ENCODE results near the gene GPR153.

Gene GPR153

DNA sequence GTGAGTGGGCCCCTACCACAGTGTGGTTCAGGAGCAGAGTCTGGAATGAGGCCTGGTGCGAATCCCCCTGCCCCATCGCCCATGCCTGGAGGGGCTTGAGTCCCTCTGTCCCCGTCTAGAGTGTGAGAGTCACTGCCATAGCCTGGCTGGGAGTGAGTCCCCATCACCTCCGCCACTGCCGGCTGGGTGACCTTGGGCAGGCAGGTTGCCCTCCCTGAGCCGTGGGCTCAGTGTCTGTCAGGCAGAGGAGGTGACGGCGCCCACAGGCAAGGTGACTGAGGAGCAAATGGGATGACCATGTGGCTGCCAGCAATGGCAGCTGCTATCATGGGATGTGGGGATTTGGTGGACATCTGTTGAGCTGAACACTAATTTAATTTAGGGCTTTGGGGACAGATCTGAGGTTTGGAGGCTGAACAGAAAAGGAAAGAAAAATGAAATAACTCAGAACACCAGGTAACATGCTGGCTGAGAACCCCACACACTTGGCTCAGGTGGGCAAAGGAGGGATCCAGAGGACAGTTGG lies 38.1 kb upstream of the GPR153 start:
- Histone ChIP-seq H3K9me3 (ENCODE audit: control insufficient read depth in 1 of 2, low read length in 2 of 2) (no peaks in the 10 kb centered on the region), H3K4me1 (ENCODE audit: control insufficient read depth in 1 of 2, insufficient read depth in 2 of 2, low read length in 2 of 2) (no peaks in the 10 kb centered on the region), H3K27ac (ENCODE audit: low read length) (no peak overlapping the region), H3K4me3 (ENCODE audit: low read depth in 1 of 2, low read length in 2 of 2) (no peak overlapping the region), H3K36me3 (ENCODE audit: control insufficient read depth in 1 of 2, insufficient read depth in 2 of 2, low read length in 2 of 2) (peaks cover under 1 to 8% of the 10 kb centered on the region in 2 donors), H3K27me3 (ENCODE audit: low read depth, low read length) (no peaks in the 10 kb centered on the region)

DNA sequence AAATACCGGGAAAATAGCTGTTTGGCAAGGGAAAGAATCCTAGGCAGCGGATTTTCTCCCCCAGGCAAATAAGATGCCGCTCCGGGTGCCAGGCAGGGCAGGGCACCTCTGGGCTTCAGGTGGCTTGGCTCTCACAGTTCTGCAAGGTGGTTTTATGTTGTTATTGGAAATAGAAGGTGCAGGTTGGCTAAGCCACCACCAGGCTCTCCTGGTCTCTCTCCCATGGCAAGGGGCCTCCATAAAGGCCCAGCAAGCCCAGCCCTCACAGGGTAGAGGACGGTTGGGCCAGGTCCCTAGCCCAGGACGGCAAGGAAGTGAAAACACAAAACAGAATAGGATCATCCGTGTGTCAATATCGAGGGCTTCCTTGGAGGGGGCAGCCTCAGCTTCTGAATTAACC lies 37.6 kb upstream of the GPR153 start:
- H3K4me1 ChIP-seq (ENCODE audit: control insufficient read depth in 1 of 2, insufficient read depth in 2 of 2, low read length in 2 of 2), result no peaks in the 10 kb centered on the region
- no peaks in the 10 kb centered on the region for H3K9me3 ChIP-seq (ENCODE audit: control insufficient read depth in 1 of 2, low read length in 2 of 2)
- no peak overlapping the region for H3K27ac ChIP-seq (ENCODE audit: low read length)
- H3K4me3 ChIP-seq (ENCODE audit: low read depth in 1 of 2, low read length in 2 of 2), result no peak overlapping the region
- H3K27me3 ChIP-seq (ENCODE audit: low read depth, low read length), result no peaks in the 10 kb centered on the region
- H3K36me3 ChIP-seq (ENCODE audit: control insufficient read depth in 1 of 2, insufficient read depth in 2 of 2, low read length in 2 of 2), result peaks cover 5 to 12% of the 10 kb centered on the region in 2 donors

DNA sequence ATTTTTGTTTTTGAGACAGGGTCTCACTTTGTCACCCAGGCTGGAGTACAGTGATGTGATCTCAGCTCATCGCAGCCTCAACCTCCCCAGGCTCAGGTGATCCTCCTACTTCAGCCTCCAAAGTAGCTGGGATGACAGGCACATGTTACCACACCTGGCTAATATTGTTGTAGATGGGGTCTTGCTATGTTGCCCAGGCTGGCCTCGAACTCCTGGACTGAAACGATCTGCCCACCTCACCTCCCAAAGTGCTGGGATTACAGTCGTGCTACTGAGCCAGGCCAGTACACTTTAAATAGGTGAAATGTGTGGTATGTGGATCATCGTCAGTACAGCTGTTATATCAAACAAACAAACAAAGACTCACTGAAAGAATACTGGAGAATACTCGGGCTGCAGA lies 35.0 kb upstream of the GPR153 start:
- Histone ChIP-seq H3K9me3 (ENCODE audit: control insufficient read depth in 1 of 2, low read length in 2 of 2) (no peaks in the 10 kb centered on the region), H3K4me3 (ENCODE audit: low read depth in 1 of 2, low read length in 2 of 2) (no peak overlapping the region), H3K36me3 (ENCODE audit: control insufficient read depth in 1 of 2, insufficient read depth in 2 of 2, low read length in 2 of 2) (peaks cover 8 to 14% of the 10 kb centered on the region in 2 donors), H3K4me1 (ENCODE audit: control insufficient read depth in 1 of 2, insufficient read depth in 2 of 2, low read length in 2 of 2) (peaks cover 0 to 3% of the 10 kb centered on the region in 2 donors), H3K27ac (ENCODE audit: low read length) (no peak overlapping the region), H3K27me3 (ENCODE audit: low read depth, low read length) (no peaks in the 10 kb centered on the region)

DNA sequence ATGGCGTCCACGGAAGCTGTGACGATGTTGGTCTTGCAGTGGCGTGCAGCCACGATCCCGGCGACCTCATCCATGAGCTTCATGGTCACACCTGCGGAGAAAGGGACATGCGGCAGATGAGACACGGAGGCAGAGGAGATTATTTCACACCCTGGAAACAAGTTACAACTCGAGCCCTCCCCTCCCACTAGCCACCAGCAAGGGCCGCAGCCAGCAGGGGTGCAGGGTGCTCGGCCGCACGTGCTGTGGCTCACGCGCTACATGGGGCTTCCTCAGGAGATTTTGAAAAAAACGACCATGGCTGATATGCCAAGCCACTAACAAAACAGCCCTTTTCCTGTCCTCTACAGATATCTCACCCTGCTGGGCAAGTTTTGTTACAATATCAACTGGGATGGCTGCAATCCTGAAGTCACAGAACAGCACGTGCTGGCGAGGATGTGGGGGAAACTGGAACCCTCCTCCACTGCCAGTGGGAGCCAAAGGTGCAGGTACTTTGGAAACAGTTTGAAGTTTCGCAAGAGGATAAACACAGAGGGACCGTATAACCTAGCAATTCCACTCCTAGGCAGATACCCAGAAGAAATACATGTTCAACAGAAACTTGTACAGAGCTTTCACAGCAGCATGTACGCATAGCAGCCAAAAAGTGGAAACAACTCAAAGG lies 34.1 kb upstream of the GPR153 start:
- Histone ChIP-seq H3K4me1 (ENCODE audit: control insufficient read depth in 1 of 2, insufficient read depth in 2 of 2, low read length in 2 of 2) (peaks cover 0 to 7% of the 10 kb centered on the region in 2 donors), H3K27ac (ENCODE audit: low read length) (no peak overlapping the region), H3K27me3 (ENCODE audit: low read depth, low read length) (no peaks in the 10 kb centered on the region), H3K36me3 (ENCODE audit: control insufficient read depth in 1 of 2, insufficient read depth in 2 of 2, low read length in 2 of 2) (peaks cover 8 to 14% of the 10 kb centered on the region in 2 donors), H3K9me3 (ENCODE audit: control insufficient read depth in 1 of 2, low read length in 2 of 2) (no peaks in the 10 kb centered on the region), H3K4me3 (ENCODE audit: low read depth in 1 of 2, low read length in 2 of 2) (no peak overlapping the region)

DNA sequence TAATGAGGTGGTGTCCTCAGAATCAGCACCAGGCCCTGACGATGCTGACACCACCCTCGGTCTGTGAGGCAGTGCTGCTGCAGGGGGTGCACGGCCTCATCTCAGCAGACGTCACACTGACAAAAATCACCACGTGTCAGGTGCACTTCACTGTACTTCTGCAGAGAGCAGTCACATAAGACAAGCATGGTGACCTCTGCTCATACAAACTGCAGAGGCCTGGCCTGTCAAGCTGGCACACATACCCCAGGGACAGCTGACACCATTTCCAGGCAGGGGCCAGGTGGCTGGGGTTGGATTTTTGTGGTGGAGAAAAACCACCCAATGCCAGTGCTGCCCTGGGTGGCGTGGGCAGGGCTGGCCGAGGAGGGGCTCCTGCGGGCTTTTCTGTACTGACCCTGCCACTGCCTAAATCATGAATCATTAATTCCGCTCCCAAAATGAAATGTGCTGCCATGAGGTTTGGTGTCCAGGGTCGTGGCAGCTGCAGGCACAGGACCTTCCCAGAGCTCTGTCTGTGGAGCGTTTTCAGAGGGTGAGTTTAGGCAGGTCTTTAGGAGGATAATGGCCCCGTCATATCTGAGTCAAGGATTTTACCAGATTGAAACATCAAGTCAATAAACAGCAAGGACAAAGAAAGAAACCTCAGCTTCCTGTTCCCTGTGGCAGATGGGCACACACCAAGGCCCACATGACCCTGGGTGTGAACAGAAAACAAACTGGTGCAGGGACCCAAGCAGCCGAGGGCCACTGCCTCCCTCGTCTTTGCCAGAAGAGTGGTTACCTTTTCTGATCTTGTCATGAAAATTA lies 33.4 kb upstream of the GPR153 start:
- Histone ChIP-seq H3K36me3 (ENCODE audit: control insufficient read depth in 1 of 2, insufficient read depth in 2 of 2, low read length in 2 of 2) (peaks cover 8 to 14% of the 10 kb centered on the region in 2 donors), H3K27ac (ENCODE audit: low read length) (no peak overlapping the region), H3K4me1 (ENCODE audit: control insufficient read depth in 1 of 2, insufficient read depth in 2 of 2, low read length in 2 of 2) (peaks cover 0 to 7% of the 10 kb centered on the region in 2 donors), H3K9me3 (ENCODE audit: control insufficient read depth in 1 of 2, low read length in 2 of 2) (no peaks in the 10 kb centered on the region), H3K27me3 (ENCODE audit: low read depth, low read length) (no peaks in the 10 kb centered on the region), H3K4me3 (ENCODE audit: low read depth in 1 of 2, low read length in 2 of 2) (no peak overlapping the region)

DNA sequence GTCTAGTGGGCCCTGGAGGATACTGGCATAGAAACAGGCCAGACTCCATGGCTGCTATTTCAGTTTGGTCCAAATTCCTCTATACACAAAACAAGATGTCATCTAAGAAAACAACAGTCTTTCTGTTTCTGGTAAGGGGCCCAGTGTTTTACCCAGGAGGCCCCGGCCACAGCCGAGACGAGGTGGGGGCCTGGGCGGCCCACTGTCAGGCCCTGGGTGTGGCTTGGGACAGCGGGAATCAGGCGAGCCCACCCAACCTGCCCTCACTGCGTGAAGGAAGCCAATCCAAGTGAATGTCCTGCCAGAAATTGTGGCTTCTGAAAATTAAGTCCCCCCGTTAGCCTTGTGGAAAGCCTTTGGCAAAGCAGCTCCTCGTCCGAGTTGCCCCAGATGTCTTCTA lies 31.2 kb upstream of the GPR153 start:
- H3K9me3 ChIP-seq (ENCODE audit: control insufficient read depth in 1 of 2, low read length in 2 of 2), result no peaks in the 10 kb centered on the region
- no peak overlapping the region for H3K27ac ChIP-seq (ENCODE audit: low read length)
- H3K36me3 ChIP-seq (ENCODE audit: control insufficient read depth in 1 of 2, insufficient read depth in 2 of 2, low read length in 2 of 2), result peaks cover 8 to 14% of the 10 kb centered on the region in 2 donors
- H3K4me3 ChIP-seq (ENCODE audit: low read depth in 1 of 2, low read length in 2 of 2), result no peak overlapping the region
- H3K4me1 ChIP-seq (ENCODE audit: control insufficient read depth in 1 of 2, insufficient read depth in 2 of 2, low read length in 2 of 2), result peaks cover 0 to 11% of the 10 kb centered on the region in 2 donors
- H3K27me3 ChIP-seq (ENCODE audit: low read depth, low read length), result no peaks in the 10 kb centered on the region

- Histone ChIP-seq H3K4me1 (ENCODE audit: control insufficient read depth in 1 of 2, insufficient read depth in 2 of 2, low read length in 2 of 2) (peaks cover 0 to 11% of the 10 kb centered on the region in 2 donors), H3K27me3 (ENCODE audit: low read depth, low read length) (no peaks in the 10 kb centered on the region), H3K27ac (ENCODE audit: low read length) (no peak overlapping the region), H3K9me3 (ENCODE audit: control insufficient read depth in 1 of 2, low read length in 2 of 2) (no peaks in the 10 kb centered on the region), H3K4me3 (ENCODE audit: low read depth in 1 of 2, low read length in 2 of 2) (no peak overlapping the region), H3K36me3 (ENCODE audit: control insufficient read depth in 1 of 2, insufficient read depth in 2 of 2, low read length in 2 of 2) (peaks cover 3 to 4% of the 10 kb centered on the region in 2 donors)
These were observed 27.8 kb upstream of the GPR153 start for GRCh38 chr1:6288665-6289064.

DNA sequence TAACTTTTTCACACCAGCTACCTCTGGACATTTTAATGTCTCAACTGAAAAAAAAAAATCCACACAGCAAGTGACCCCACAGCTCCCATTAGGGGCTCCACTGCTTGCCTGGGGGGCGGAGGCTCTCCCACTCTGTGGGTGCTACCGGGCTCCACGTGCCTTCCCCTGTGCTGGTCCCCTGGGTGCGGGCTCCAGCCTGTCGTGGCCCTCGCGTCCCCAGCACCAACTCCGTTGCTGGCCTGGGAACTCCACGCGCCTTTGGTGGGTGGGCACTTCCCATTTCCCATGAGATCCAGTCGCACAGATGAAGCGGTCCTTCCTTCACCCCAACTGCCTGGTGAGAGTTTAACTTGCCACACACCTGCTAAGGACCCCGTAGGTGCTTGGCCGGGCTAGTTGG lies 27.1 kb upstream of the GPR153 start:
- H3K9me3 ChIP-seq (ENCODE audit: control insufficient read depth in 1 of 2, low read length in 2 of 2), result no peaks in the 10 kb centered on the region
- H3K4me3 ChIP-seq (ENCODE audit: low read depth in 1 of 2, low read length in 2 of 2), result no peak overlapping the region
- H3K4me1 ChIP-seq (ENCODE audit: control insufficient read depth in 1 of 2, insufficient read depth in 2 of 2, low read length in 2 of 2), result peaks cover 0 to 11% of the 10 kb centered on the region in 2 donors
- H3K27me3 ChIP-seq (ENCODE audit: low read depth, low read length), result no peaks in the 10 kb centered on the region
- H3K36me3 ChIP-seq (ENCODE audit: control insufficient read depth in 1 of 2, insufficient read depth in 2 of 2, low read length in 2 of 2), result no peaks in the 10 kb centered on the region
- H3K27ac ChIP-seq (ENCODE audit: low read length), result no peak overlapping the region

DNA sequence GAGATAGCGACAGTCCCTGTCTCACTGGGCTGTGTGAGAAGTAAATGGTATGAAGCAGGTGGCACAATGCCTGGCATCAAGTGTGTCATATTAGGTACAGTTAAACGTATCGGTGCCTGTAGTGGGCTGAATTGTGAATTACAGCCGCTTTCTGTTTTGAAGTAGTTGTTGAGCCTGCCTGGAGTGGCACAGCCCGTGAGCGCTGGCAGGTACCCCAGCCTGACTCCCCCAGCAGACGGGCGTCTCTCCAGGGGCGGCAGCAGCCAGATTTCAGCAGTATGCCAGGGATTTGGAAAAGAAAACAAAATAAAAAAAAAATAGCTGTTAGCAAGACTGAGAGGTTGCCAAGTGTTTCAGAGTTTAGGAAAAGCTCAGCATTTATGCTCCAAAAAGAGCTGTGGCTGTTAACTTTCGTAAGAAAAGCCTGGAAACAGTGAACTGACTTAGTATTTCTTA lies 26.6 kb upstream of the GPR153 start:
- H3K27ac ChIP-seq (ENCODE audit: low read length), result no peak overlapping the region
- H3K36me3 ChIP-seq (ENCODE audit: control insufficient read depth in 1 of 2, insufficient read depth in 2 of 2, low read length in 2 of 2), result no peaks in the 10 kb centered on the region
- no peak overlapping the region for H3K4me3 ChIP-seq (ENCODE audit: low read depth in 1 of 2, low read length in 2 of 2)
- H3K4me1 ChIP-seq (ENCODE audit: control insufficient read depth in 1 of 2, insufficient read depth in 2 of 2, low read length in 2 of 2), result peaks cover 0 to 11% of the 10 kb centered on the region in 2 donors
- no peaks in the 10 kb centered on the region for H3K27me3 ChIP-seq (ENCODE audit: low read depth, low read length)
- H3K9me3 ChIP-seq (ENCODE audit: control insufficient read depth in 1 of 2, low read length in 2 of 2), result no peaks in the 10 kb centered on the region

- Histone ChIP-seq H3K27ac (ENCODE audit: low read length) (no peak overlapping the region), H3K9me3 (ENCODE audit: control insufficient read depth in 1 of 2, low read length in 2 of 2) (no peaks in the 10 kb centered on the region), H3K27me3 (ENCODE audit: low read depth, low read length) (no peaks in the 10 kb centered on the region), H3K36me3 (ENCODE audit: control insufficient read depth in 1 of 2, insufficient read depth in 2 of 2, low read length in 2 of 2) (no peaks in the 10 kb centered on the region), H3K4me1 (ENCODE audit: control insufficient read depth in 1 of 2, insufficient read depth in 2 of 2, low read length in 2 of 2) (peaks cover 0 to 8% of the 10 kb centered on the region in 2 donors), H3K4me3 (ENCODE audit: low read depth in 1 of 2, low read length in 2 of 2) (no peak overlapping the region)
These were observed 26.1 kb upstream of the GPR153 start for GRCh38 chr1:6287029-6287428.

GRCh38 chr1:6286266-6286665 lies 25.4 kb upstream of the GPR153 start:
- Histone ChIP-seq H3K27ac (ENCODE audit: low read length) (no peak overlapping the region), H3K9me3 (ENCODE audit: control insufficient read depth in 1 of 2, low read length in 2 of 2) (no peaks in the 10 kb centered on the region), H3K4me3 (ENCODE audit: low read depth in 1 of 2, low read length in 2 of 2) (no peak overlapping the region), H3K36me3 (ENCODE audit: control insufficient read depth in 1 of 2, insufficient read depth in 2 of 2, low read length in 2 of 2) (no peaks in the 10 kb centered on the region), H3K4me1 (ENCODE audit: control insufficient read depth in 1 of 2, insufficient read depth in 2 of 2, low read length in 2 of 2) (peaks cover 0 to 8% of the 10 kb centered on the region in 2 donors), H3K27me3 (ENCODE audit: low read depth, low read length) (no peaks in the 10 kb centered on the region)

Data from muscle layer of duodenum (tissue), 2 donors.